MM.1S (cell line): ENCODE results near the gene ETV2.
"Not testable (repeated sequence)": the region's sequence is repeated elsewhere in the genome, so short reads cannot be mapped to it uniquely, and the experiment has no call there.

ENCODE experiments used
- DNase-seq: peaks from one replicate; pipeline ENCODE4 v3.0.0-alpha.2; 2015
- H2AFZ ChIP-seq: fragments of 300-600 bp; sonication (generic); 2 replicates; pipeline ENCODE4 v1.6.0; 2016; ENCODE audit warnings: antibody characterized with exemption, low read length
- H3F3A ChIP-seq: fragments of 300-600 bp; sonication (generic); 2 replicates; pipeline ENCODE4 v1.6.1; 2016; ENCODE audit warnings: mild to moderate bottlenecking, antibody characterized with exemption, low read length, moderate library complexity, mixed read lengths; ENCODE audit not compliant: insufficient read depth
- H3K27ac ChIP-seq: fragments of 300-600 bp; sonication (generic); 2 replicates; pipeline ENCODE4 v1.5.1; 2016; ENCODE audit warnings: mild to moderate bottlenecking, low read length
- H3K27me3 ChIP-seq: fragments of 300-600 bp; sonication (generic); replicated peaks from 2 replicates; pipeline ENCODE4 v1.6.0; 2016; ENCODE audit warnings: low read length; ENCODE audit not compliant: insufficient read depth
- H3K36me3 ChIP-seq: fragments of 300-600 bp; sonication (generic); replicated peaks from 2 replicates; pipeline ENCODE4 v1.6.1; 2016; ENCODE audit warnings: mild to moderate bottlenecking, low read length, mixed read lengths; ENCODE audit not compliant: insufficient read depth
- H3K4me1 ChIP-seq: fragments of 300-600 bp; sonication (generic); 2 replicates; pipeline ENCODE4 v1.6.1; 2016; ENCODE audit warnings: low read length, mixed read lengths
- H3K4me2 ChIP-seq: fragments of 300-600 bp; sonication (generic); 2 replicates; pipeline ENCODE4 v1.6.0; 2016; ENCODE audit warnings: low read depth, low read length
- H3K4me3 ChIP-seq: fragments of 300-600 bp; sonication (generic); 2 replicates; pipeline ENCODE4 v1.5.1; 2016; ENCODE audit warnings: low read length, mixed read lengths
- H3K79me2 ChIP-seq: fragments of 300-600 bp; sonication (generic); 2 replicates; pipeline ENCODE4 v1.6.1; 2016; ENCODE audit warnings: mixed run types, low read length, mixed read lengths
- H3K9ac ChIP-seq: fragments of 300-600 bp; sonication (generic); 2 replicates; pipeline ENCODE4 v1.6.1; 2016; ENCODE audit warnings: low read length, mixed read lengths
- H3K9me2 ChIP-seq: fragments of 300-600 bp; sonication (generic); replicated peaks from 2 replicates; pipeline ENCODE4 v1.6.1; 2016; ENCODE audit warnings: mild to moderate bottlenecking, low read length, mixed read lengths; ENCODE audit not compliant: insufficient read depth
- H3K9me3 ChIP-seq: fragments of 300-600 bp; sonication (generic); replicated peaks from 2 replicates; pipeline ENCODE4 v1.6.1; 2016; ENCODE audit warnings: mild to moderate bottlenecking, low read length, mixed read lengths; ENCODE audit not compliant: insufficient read depth
- H4K20me1 ChIP-seq: fragments of 300-600 bp; sonication (generic); 2 replicates; pipeline ENCODE4 v1.6.1; 2016; ENCODE audit warnings: mild to moderate bottlenecking, low read length, moderate library complexity, mixed read lengths; ENCODE audit not compliant: insufficient read depth
- EZH2 ChIP-seq: fragments of 300-600 bp; sonication (generic); optimal IDR thresholded peaks from 2 replicates; pipeline ENCODE3; 2017; ENCODE audit warnings: low read depth, mild to moderate bottlenecking, antibody characterized with exemption, low read length, mixed read lengths
- EZH2phosphoT487 ChIP-seq: fragments of 300-600 bp; sonication (generic); IDR thresholded peaks from 2 replicates; pipeline ENCODE4 v1.6.1; 2018; ENCODE audit warnings: antibody characterized with exemption, low read length
- TF ChIP-seq, protein P1 (sequence below): fragments of 300-600 bp; sonication (generic); IDR thresholded peaks from 2 replicates; pipeline ENCODE4 v1.5.1; 2016; ENCODE audit warnings: antibody characterized with exemption, low read length, mixed read lengths

ETV2 gene

DNA sequence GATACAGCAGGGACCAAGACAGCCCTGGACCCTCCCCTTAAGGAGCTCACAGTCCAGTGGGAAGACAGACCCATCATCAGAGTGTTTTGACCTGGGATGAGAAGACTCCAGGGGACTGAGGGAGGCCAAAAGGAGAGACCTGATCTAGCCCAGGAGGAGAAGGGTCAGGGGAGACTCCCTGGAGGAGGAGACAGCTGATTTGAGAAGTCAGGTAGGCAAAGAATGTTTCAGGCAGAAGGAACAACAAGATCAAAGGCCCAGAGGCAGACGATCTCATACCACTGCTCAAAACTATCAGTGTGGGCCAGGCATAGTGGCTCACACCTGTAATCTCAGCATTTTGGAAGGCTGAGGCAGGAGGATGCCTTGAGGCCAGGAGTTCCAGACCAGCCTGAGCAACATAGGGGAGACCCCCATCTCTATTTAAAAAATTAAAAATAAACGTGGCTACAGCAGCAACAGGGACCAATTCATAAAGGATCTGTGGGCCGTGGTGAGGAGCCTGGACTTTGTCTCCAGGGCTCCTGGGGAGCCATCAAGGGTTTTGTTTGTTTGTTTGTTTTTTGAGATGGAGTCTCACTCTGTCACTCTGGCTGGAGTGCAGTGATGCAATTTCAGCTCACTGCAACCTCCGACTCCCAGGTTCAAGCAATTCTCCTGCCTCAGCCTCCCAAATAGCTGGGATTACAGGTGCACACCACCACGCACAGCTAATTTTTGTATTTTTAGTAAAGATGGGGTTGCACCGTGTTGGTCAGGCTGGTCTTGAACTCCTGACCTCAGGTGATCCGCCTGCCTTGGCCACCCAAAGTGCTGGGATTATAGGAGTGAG, 4.4 kb downstream of the ETV2 start:
- Histone ChIP-seq H3K4me1 (peaks cover 5% of the 10 kb centered on the region; the same call in 1 of the 2 replicates), H3K79me2 (peaks cover 29% of the 10 kb centered on the region), H3K27ac (no peak overlapping the region), H4K20me1 (no peaks in the 10 kb centered on the region), H3K9me3 (no peaks in the 10 kb centered on the region), H3K36me3 (no peaks in the 10 kb centered on the region), H3K4me3 (no peak overlapping the region), H3K4me2 (peak overlapping the region; percentile 96; the same call in 1 of the 2 replicates), H3K27me3 (no peaks in the 10 kb centered on the region), H3K9ac (no peak overlapping the region), H3K9me2 (no peaks in the 10 kb centered on the region), H3F3A (peaks cover 18% of the 10 kb centered on the region), H2AFZ (peak overlapping the region; percentile 67)
- no peak for TF ChIP-seq EZH2
- TF ChIP-seq, protein P1, sequence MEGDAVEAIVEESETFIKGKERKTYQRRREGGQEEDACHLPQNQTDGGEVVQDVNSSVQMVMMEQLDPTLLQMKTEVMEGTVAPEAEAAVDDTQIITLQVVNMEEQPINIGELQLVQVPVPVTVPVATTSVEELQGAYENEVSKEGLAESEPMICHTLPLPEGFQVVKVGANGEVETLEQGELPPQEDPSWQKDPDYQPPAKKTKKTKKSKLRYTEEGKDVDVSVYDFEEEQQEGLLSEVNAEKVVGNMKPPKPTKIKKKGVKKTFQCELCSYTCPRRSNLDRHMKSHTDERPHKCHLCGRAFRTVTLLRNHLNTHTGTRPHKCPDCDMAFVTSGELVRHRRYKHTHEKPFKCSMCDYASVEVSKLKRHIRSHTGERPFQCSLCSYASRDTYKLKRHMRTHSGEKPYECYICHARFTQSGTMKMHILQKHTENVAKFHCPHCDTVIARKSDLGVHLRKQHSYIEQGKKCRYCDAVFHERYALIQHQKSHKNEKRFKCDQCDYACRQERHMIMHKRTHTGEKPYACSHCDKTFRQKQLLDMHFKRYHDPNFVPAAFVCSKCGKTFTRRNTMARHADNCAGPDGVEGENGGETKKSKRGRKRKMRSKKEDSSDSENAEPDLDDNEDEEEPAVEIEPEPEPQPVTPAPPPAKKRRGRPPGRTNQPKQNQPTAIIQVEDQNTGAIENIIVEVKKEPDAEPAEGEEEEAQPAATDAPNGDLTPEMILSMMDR = no peak
- TF ChIP-seq EZH2phosphoT487 = no peak
- DNase-seq = no peak

DNA sequence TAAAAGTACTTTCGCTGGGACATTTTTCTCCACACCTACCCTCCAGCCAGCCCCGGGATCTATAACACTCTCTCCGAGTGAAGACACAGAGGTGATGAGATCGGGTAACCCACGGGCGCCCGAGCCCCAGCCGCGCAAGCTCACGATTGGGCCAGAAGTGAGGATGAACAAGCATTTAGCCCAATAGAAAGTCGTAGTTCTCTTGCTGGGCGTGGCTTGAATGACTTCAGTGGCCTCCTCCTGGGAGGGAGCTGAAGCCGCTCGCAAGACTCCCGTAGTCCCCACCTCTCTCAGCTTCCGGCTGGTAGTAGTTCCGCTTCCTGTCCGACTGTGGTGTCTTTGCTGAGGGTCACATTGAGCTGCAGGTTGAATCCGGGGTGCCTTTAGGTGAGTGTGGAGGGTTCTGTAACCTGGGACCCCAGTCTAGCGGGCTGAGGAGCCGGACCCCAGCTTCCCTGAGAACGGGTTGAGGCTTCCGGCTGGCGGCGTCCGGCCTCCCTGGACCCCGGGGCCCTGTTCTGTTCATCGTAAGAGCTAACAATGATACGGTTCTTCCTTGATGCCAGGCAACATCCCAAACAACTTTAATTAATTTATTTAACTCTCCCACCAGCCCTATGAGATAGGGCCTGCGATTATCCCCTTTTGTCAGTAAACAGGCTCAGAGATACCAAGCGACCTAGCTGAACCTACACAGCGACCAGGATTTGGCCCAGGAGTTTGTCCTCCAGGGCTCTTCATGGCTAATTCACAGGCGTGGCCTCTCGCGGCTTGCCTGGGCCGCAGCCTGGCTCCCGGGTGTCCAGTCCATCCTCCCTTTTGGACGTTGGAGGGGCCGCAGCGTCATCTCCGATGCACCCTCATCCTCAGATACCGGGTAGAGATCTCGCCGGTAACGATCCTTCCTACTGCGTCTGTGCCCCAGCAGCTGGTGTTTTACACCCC, 6.7 kb downstream of the ETV2 start, which contains the start of gene COX6B1:
Gene COX6B1 (plus strand): TSS at position 307 of the 945 bp plus-strand sequence. CDS start 2,921 bp downstream, outside the sequence.
- Histone ChIP-seq H3K79me2 (peaks cover 40% of the 10 kb centered on the region), H3K9me2 (no peaks in the 10 kb centered on the region), H3K9me3 (no peaks in the 10 kb centered on the region), H3K4me3 (peak within 1 kb of the TSS; percentile 84), H3K9ac (peak within 1 kb of the TSS; percentile 86), H3K27ac (peak within 1 kb of the TSS; percentile 29; the same call in 1 of the 2 replicates), H3F3A (peaks cover 18% of the 10 kb centered on the region), H3K36me3 (no peaks in the 10 kb centered on the region), H3K27me3 (no peaks in the 10 kb centered on the region), H3K4me2 (peak within 1 kb of the TSS; percentile 81), H3K4me1 (no peaks in the 10 kb centered on the region), H4K20me1 (no peaks in the 10 kb centered on the region), H2AFZ (peak within 1 kb of the TSS; percentile 78)
- TF ChIP-seq EZH2 = no peak
- TF ChIP-seq, protein P1 = no peak
- no peak for TF ChIP-seq EZH2phosphoT487
- peak; percentile 99 for DNase-seq

DNA sequence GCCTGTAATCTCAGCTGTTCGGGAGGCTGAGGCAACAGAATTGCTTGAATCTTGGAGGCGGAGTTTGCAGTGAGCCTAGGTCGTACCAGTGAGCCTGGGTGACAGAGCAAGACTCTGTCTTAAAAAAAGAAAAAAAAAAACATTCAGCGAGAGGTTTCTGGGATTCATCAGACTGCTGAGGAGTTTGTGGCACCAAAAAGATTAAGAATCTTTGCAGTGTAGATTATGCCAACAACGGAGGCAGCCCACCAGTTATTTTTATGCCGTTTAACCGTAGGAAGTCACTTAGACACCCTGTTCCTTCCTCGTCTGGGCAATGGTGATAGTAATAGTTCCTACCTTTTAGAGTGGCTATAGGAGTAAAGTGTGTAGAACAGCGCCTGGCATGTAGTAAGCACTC, 9.0 kb downstream of the ETV2 start:
- Histone ChIP-seq H3K36me3 (no peaks in the 10 kb centered on the region), H3F3A (no peaks in the 10 kb centered on the region), H3K4me1 (no peaks in the 10 kb centered on the region), H3K27ac (no peak overlapping the region), H3K9ac (no peak overlapping the region), H3K4me2 (no peak overlapping the region), H3K27me3 (no peaks in the 10 kb centered on the region), H3K9me3 (no peaks in the 10 kb centered on the region), H3K9me2 (no peaks in the 10 kb centered on the region), H3K4me3 (no peak overlapping the region), H2AFZ (no peak overlapping the region), H3K79me2 (peaks cover 45% of the 10 kb centered on the region), H4K20me1 (no peaks in the 10 kb centered on the region)
- no peak for DNase-seq
- TF ChIP-seq EZH2phosphoT487 (no peak), EZH2 (no peak)
- TF ChIP-seq, protein P1 = no peak

DNA sequence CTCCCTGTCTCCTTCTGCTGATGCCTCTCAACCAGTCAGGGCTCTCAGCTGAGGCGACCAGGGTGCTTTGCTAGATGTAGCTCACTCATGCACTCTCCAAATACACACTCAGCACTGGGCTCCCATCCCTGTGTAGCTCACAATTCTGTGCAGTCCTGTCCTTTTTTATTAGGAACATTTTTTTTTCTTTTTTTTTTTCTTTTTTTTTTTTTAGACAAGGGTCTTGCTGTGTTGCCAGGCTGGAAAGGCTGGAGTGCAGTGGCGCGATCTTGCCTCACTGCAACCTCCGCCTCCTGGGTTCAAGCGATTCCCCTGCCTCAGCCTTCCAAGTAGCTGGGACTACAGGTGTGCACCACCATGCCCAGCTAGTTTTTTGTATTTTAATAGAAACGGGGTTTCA, 13.3 kb downstream of the ETV2 start:
- not testable (repeated sequence) for H3K36me3 ChIP-seq, H3K4me2 ChIP-seq, H3K27me3 ChIP-seq, H3K27ac ChIP-seq, DNase-seq, H2AFZ ChIP-seq, H3K4me1 ChIP-seq, H3K9me2 ChIP-seq, H3K9ac ChIP-seq, H3K9me3 ChIP-seq, H3F3A ChIP-seq, H3K4me3 ChIP-seq, H4K20me1 ChIP-seq
- H3K79me2 ChIP-seq = peaks cover 31% of the 10 kb centered on the region
